HCT116 (cell line): ENCODE measurements around the gene COL15A1. TPM values are rescaled to one million over a fixed set of nuclear protein-coding genes. Genes with fewer than 3 reads are reported as not detected.

Experiments used
- ATAC-seq: fragments of 200-7000 bp; cut with Tn5 transposase; 2 replicates; pipeline ENCODE4 v1.9.1; 2020; ENCODE audit warnings: mild to moderate bottlenecking, moderate library complexity
- BruUV-seq: library from RNA; stranded (reverse); fragments of 400-500 nt; replicated peaks from 2 replicates; lab custom pipeline; 2021; lab: Mats Ljungman, UMichigan
- CTCF ChIA-PET: fragments of 300-600 bp; sonication (Branson Sonifier 250); formaldehyde crosslinking; loops from one replicate; lab custom pipeline; 2021; ENCODE audit warnings: antibody characterized with exemption; lab: Charles Lee
- POLR2A ChIA-PET: fragments of 300-600, 350-600 bp; sonication (Branson Sonifier 250); formaldehyde crosslinking; loops from one replicate; lab custom pipeline; 2021; ENCODE audit warnings: antibody characterized with exemption; lab: Charles Lee
- RAD21 ChIA-PET, 2 experiments: fragments of 300-600 bp; sonication (Branson Sonifier 250); formaldehyde crosslinking; loops; one replicate each; lab custom pipeline; 2023; ENCODE audit warnings: low total read pairs in 2 of 2; ENCODE audit not compliant: uncharacterized antibody in 2 of 2, unreplicated experiment in 2 of 2, low non-redundant PET in 1 of 2; lab: Charles Lee
- DNase-seq: peaks from one replicate; pipeline ENCODE4 v3.0.0-alpha.2; 2010; ENCODE audit warnings: low read depth, low spot score
- H2AFZ ChIP-seq: fragments of 200-600 bp; shearing (Covaris generic), sonication (generic); 2 replicates; pipeline ENCODE4 v1.6.1; 2017; ENCODE audit warnings: low read depth, mixed run types, mixed read lengths, antibody characterized with exemption, low read length; ENCODE audit not compliant: poor library complexity, severe bottlenecking
- H3K27ac ChIP-seq: 2 replicates; pipeline ENCODE4 v1.5.1; 2012; ENCODE audit warnings: low read depth, low read length
- H3K27me3 ChIP-seq: fragments of 200-600 bp; sonication (generic); 2 replicates; pipeline ENCODE4 v1.6.1; 2016; ENCODE audit warnings: mixed run types, low read length, mixed read lengths; ENCODE audit not compliant: insufficient read depth
- H3K36me3 ChIP-seq, 2 experiments: fragments of 200-500 bp in 1 of 2; fragments of 200-600 bp in 1 of 2; sonication (Bioruptor generic) in 1 of 2; sonication (generic) in 1 of 2; 2 replicates each; pipeline versions ENCODE4 v1.5.1 to v1.6.1; 2014 to 2016; ENCODE audit warnings: low read length in 2 of 2, inconsistent platforms in 1 of 2, mixed read lengths in 1 of 2, mixed run types in 1 of 2; ENCODE audit not compliant: insufficient read depth in 2 of 2, control insufficient read depth in 1 of 2
- H3K4me1 ChIP-seq, 2 experiments: fragments of 200-600 bp in 1 of 2; sonication (generic) in 1 of 2; 2 replicates each; pipeline versions ENCODE4 v1.5.1 to v1.6.1; 2012 to 2017; ENCODE audit warnings: low read length in 2 of 2, inconsistent platforms in 1 of 2, mild to moderate bottlenecking in 1 of 2, mixed read lengths in 1 of 2, mixed run types in 1 of 2, moderate library complexity in 1 of 2; ENCODE audit not compliant: insufficient read depth in 2 of 2, control insufficient read depth in 1 of 2
- H3K4me2 ChIP-seq: fragments of 200-600 bp; sonication (generic); 2 replicates; pipeline ENCODE4 v1.6.1; 2017; ENCODE audit warnings: mixed run types, low read length, mixed read lengths
- H3K4me3 ChIP-seq, 2 experiments: fragments of 200-600 bp in 1 of 2; sonication (generic) in 1 of 2; replicated peaks in 1 of 2; 2 replicates each; pipeline ENCODE4 v1.5.1; 2011 to 2016; ENCODE audit warnings: low read length in 2 of 2, control low read depth in 1 of 2, low read depth in 1 of 2, mild to moderate bottlenecking in 1 of 2, mixed read lengths in 1 of 2, mixed run types in 1 of 2
- H3K79me2 ChIP-seq: fragments of 200-600 bp; sonication (generic); 2 replicates; pipeline ENCODE4 v1.6.1; 2017; ENCODE audit warnings: mild to moderate bottlenecking, mixed run types, low read length, moderate library complexity, mixed read lengths; ENCODE audit not compliant: insufficient read depth
- H3K9ac ChIP-seq: fragments of 200-600 bp; sonication (generic); 2 replicates; pipeline ENCODE4 v1.6.1; 2016; ENCODE audit warnings: low read length, mixed read lengths
- H3K9me2 ChIP-seq: fragments of 200-600 bp; sonication (generic), shearing (Covaris generic); 2 replicates; pipeline ENCODE4 v1.6.1; 2017; ENCODE audit warnings: mixed run types, mild to moderate bottlenecking, moderate library complexity; ENCODE audit not compliant: insufficient read depth
- H3K9me3 ChIP-seq, 2 experiments: fragments of 200-500 bp in 1 of 2; fragments of 200-600 bp in 1 of 2; sonication (Bioruptor generic) in 1 of 2; sonication (generic) in 1 of 2; 2 replicates each; pipeline ENCODE4 v1.6.1; 2014 to 2017; ENCODE audit warnings: low read length in 2 of 2, mixed read lengths in 2 of 2, inconsistent platforms in 1 of 2, low read depth in 1 of 2, mild to moderate bottlenecking in 1 of 2, mixed run types in 1 of 2, moderate library complexity in 1 of 2; ENCODE audit not compliant: control insufficient read depth in 1 of 2, insufficient read depth in 1 of 2
- H4K20me1 ChIP-seq: fragments of 200-600 bp; sonication (generic), shearing (Covaris generic); 2 replicates; pipeline ENCODE4 v1.6.1; 2017; ENCODE audit warnings: mixed run types, mild to moderate bottlenecking, moderate library complexity; ENCODE audit not compliant: insufficient read depth
- CBX3 ChIP-seq: IDR thresholded peaks from 2 replicates; pipeline ENCODE4 v1.6.1; 2012; ENCODE audit warnings: low read depth
- EGR1 ChIP-seq: IDR thresholded peaks from 2 replicates; pipeline ENCODE4 v1.6.1; 2012; ENCODE audit warnings: low read depth
- ELF1 ChIP-seq: IDR thresholded peaks from 2 replicates; pipeline ENCODE4 v1.6.1; 2012; ENCODE audit warnings: low read depth, borderline replicate concordance
- EZH2phosphoT487 ChIP-seq: fragments of 200-600 bp; IDR thresholded peaks from 2 replicates; pipeline ENCODE4 v1.6.1; 2018; ENCODE audit warnings: antibody characterized with exemption, borderline replicate concordance
- JUND ChIP-seq: IDR thresholded peaks from 2 replicates; pipeline ENCODE4 v1.6.1; 2012
- POLR2A ChIP-seq: IDR thresholded peaks from 2 replicates; pipeline ENCODE4 v1.7.0; 2011; ENCODE audit warnings: borderline replicate concordance; ENCODE audit not compliant: insufficient read depth, insufficient read length; ENCODE audit errors: extremely low read depth
- POLR2AphosphoS5 ChIP-seq: IDR thresholded peaks from 2 replicates; pipeline ENCODE4 v1.6.1; 2011; ENCODE audit warnings: mild to moderate bottlenecking, low read depth, low read length, moderate library complexity
- REST ChIP-seq: IDR thresholded peaks from 2 replicates; pipeline ENCODE4 v1.6.1; 2012; ENCODE audit warnings: low read depth
- TCF7L2 ChIP-seq: IDR thresholded peaks from 2 replicates; pipeline ENCODE4 v1.7.0; 2011; ENCODE audit warnings: borderline replicate concordance, inconsistent platforms; ENCODE audit not compliant: insufficient read depth, insufficient read length; ENCODE audit errors: extremely low read depth
- YY1 ChIP-seq: IDR thresholded peaks from 2 replicates; pipeline ENCODE4 v1.6.1; 2011; ENCODE audit warnings: low read length, low read depth, moderate library complexity, mild to moderate bottlenecking; ENCODE audit not compliant: insufficient replicate concordance; ENCODE audit errors: extremely low read depth
- ZBTB33 ChIP-seq: IDR thresholded peaks from 2 replicates; pipeline ENCODE4 v1.6.1; 2011; ENCODE audit warnings: mild to moderate bottlenecking, low read length, moderate library complexity; ENCODE audit not compliant: insufficient replicate concordance; ENCODE audit errors: extremely low read depth
- ZFX ChIP-seq: fragments of 450-650 bp; IDR thresholded peaks from 2 replicates; pipeline ENCODE4 v1.6.1; 2017
- intact Hi-C: fragments of 100-400 bp; cut with micrococcal nuclease; formaldehyde crosslinking; loops from 2 replicates; pipeline ENCODE4 v1.10.0; 2022
- total RNA-seq: library from RNA; stranded (reverse); gene quantifications from one replicate; pipeline ENCODE4 v1.2.1, GENCODE V29; 2021; ENCODE audit not compliant: unreplicated experiment

Gene COL15A1
- total RNA-seq, 1 experiment from 2014 or later = 0.15 TPM

GRCh38 chr9:99055384-99055783, 111.7 kb downstream of the COL15A1 start (continued):
- TF ChIP-seq TCF7L2 = peak; percentile 25
- TF ChIP-seq POLR2A = no peak
- TF ChIP-seq JUND = peak; percentile 16; the same call in 1 of the 2 replicates
- TF ChIP-seq, all 23 proteins: peak for 3

GRCh38 chr9:99056186-99056585, 112.5 kb downstream of the COL15A1 start:
- intact Hi-C loops = no loop called here
- Histone ChIP-seq H3K36me3 (no peaks in the 10 kb centered on the region), H4K20me1 (no peaks in the 10 kb centered on the region), H3K4me2 (no peak overlapping the region), H3K9me3 (no peaks in the 10 kb centered on the region), H3K9me2 (no peaks in the 10 kb centered on the region), H2AFZ (no peak overlapping the region), H3K79me2 (no peaks in the 10 kb centered on the region), H3K27me3 (peaks cover 4% of the 10 kb centered on the region; the same call in 1 of the 2 replicates), H3K27ac (no peak overlapping the region), H3K4me3 (no peak overlapping the region), H3K4me1 (peaks cover 0 to 9% of the 10 kb centered on the region in 2 experiments; a peak in 1 of 4 replicates), H3K9ac (no peak overlapping the region)
- POLR2A ChIA-PET = no interaction called here
- RAD21 ChIA-PET = no interaction called here
- ATAC-seq (no peak), DNase-seq (no peak)
- CTCF ChIA-PET = no interaction called here
- TF ChIP-seq EGR1 (no peak), CBX3 (no peak)
- no TSS peak for BruUV-seq

GRCh38 chr9:99056886-99057664, 113.4 kb downstream of the COL15A1 start:
- Histone ChIP-seq H3K79me2 (no peaks in the 10 kb centered on the region), H2AFZ (no peak overlapping the region), H3K9me2 (no peaks in the 10 kb centered on the region), H3K4me2 (no peak overlapping the region), H3K9me3 (no peaks in the 10 kb centered on the region), H3K4me1 (peaks cover 0 to 9% of the 10 kb centered on the region in 2 experiments; a peak in 1 of 4 replicates), H3K36me3 (no peaks in the 10 kb centered on the region), H3K9ac (no peak overlapping the region), H3K4me3 (no peak overlapping the region), H3K27me3 (peaks cover 10% of the 10 kb centered on the region), H4K20me1 (no peaks in the 10 kb centered on the region), H3K27ac (no peak overlapping the region)
- POLR2A ChIA-PET = no interaction called here
- CTCF ChIA-PET = no interaction called here
- RAD21 ChIA-PET = no interaction called here
- ATAC-seq = no peak
- BruUV-seq = no TSS peak
- no peak for DNase-seq
- intact Hi-C loops = no loop called here
- no peak for TF ChIP-seq EGR1
- TF ChIP-seq ZFX = no peak
- TF ChIP-seq YY1 = no peak
- no peak for TF ChIP-seq EZH2phosphoT487
- TF ChIP-seq REST = no peak
- no peak for TF ChIP-seq POLR2AphosphoS5
- TF ChIP-seq ELF1 = no peak
- TF ChIP-seq ZBTB33 = no peak
